Measurements from ENCODE around the gene CCSER2. TPM values are rescaled to one million over a fixed set of nuclear protein-coding genes. Genes with fewer than 3 reads are reported as not detected.

The CCSER2 gene
- total and polyA plus RNA-seq, 2 donors (not counting 1 experiment from before 2014, with no cell fraction given), result 6.0 to 45.9 TPM

GRCh38 chr10:84286695-84287094 lies 41.7 kb upstream of the CCSER2 start:
- no peak for DNase-seq

GRCh38 chr10:84288151-84288550 lies 40.2 kb upstream of the CCSER2 start:
- H3K27me3 ChIP-seq (replicated peaks in 1 of 4; ENCODE audit: control extremely low read depth in 1 of 4, control insufficient read depth in 3 of 4, insufficient read depth in 4 of 4, low read length in 3 of 4), result peaks cover 0 to 4% (median 0%) of the 10 kb centered on the region in 4 experiments
- no peak overlapping the region for H2AFZ ChIP-seq (ENCODE audit: insufficient read depth, low read depth, low read length, poor library complexity, severe bottlenecking)
- H3K4me3 Mint-ChIP-seq, result no peak overlapping the region
- no peak for DNase-seq
- ATAC-seq (ENCODE audit: low read depth), result no peak
- ChIA-PET CTCF (no interaction called here), POLR2A (no interaction called here)
- H3K79me2 ChIP-seq (ENCODE audit: control insufficient read depth, insufficient read depth, low read length), result no peaks in the 10 kb centered on the region
- no peaks in the 10 kb centered on the region for H3K4me1 ChIP-seq (ENCODE audit: control insufficient read depth in 2 of 2, insufficient read depth in 2 of 2, low read length in 2 of 2)
- H3K36me3 ChIP-seq (replicated peaks in 1 of 2; ENCODE audit: control extremely low read depth in 1 of 2, control insufficient read depth in 1 of 2, extremely low read depth in 1 of 2, insufficient read depth in 2 of 2, low read length in 1 of 2), result no peaks in the 10 kb centered on the region
- H3K27ac Mint-ChIP-seq, result no peak overlapping the region
- WGBS (ENCODE audit: insufficient coverage), result no CpG with 5 or more reads among the region's 1 CpG
- no peak overlapping the region for H3K4me3 ChIP-seq (ENCODE audit: control extremely low read depth in 1 of 5, extremely low read depth in 1 of 5, insufficient read depth in 1 of 5, low read depth in 2 of 5, low read length in 4 of 5)
- H3K4me1 Mint-ChIP-seq, result no peaks in the 10 kb centered on the region
- TF ChIP-seq EZH2 (IDR thresholded peaks at IDR 0.05; ENCODE audit: borderline replicate concordance, insufficient read depth, low read depth, low read length, poor library complexity, severe bottlenecking) (no peak), CTCF (IDR thresholded peaks at IDR 0.05) (no peak)
- no peak overlapping the region for H3K9ac ChIP-seq (ENCODE audit: low read length)
- H3K27ac ChIP-seq (ENCODE audit: low read length in 2 of 2), result no peak overlapping the region
- H3K4me2 ChIP-seq (replicated peaks; ENCODE audit: low read depth, low read length, poor library complexity, severe bottlenecking), result no peak overlapping the region
- no peaks in the 10 kb centered on the region for H3K9me3 Mint-ChIP-seq (ENCODE audit: insufficient read depth)
- H3K9me3 ChIP-seq (ENCODE audit: control extremely low read depth in 1 of 3, control insufficient read depth in 2 of 3, insufficient read depth in 1 of 3, low read length in 2 of 3), result peaks cover 0 to 1% (median 0%) of the 10 kb centered on the region in 3 donors
- H4K20me1 ChIP-seq (ENCODE audit: control insufficient read depth, insufficient read depth, low read length, poor library complexity, severe bottlenecking), result no peaks in the 10 kb centered on the region
- intact Hi-C loops (cut with micrococcal nuclease), result no loop called here
- H3K27me3 Mint-ChIP-seq, result peaks cover 11% of the 10 kb centered on the region

More at GRCh38 chr10:84286695-84287094, 41.7 kb upstream of the CCSER2 start:
- no peak for ATAC-seq (ENCODE audit: low read depth)
- intact Hi-C loops (cut with micrococcal nuclease), result no loop called here
- no peaks in the 10 kb centered on the region for H3K9me3 Mint-ChIP-seq (ENCODE audit: insufficient read depth)
- Histone ChIP-seq H3K36me3 (replicated peaks in 1 of 2; ENCODE audit: control extremely low read depth in 1 of 2, control insufficient read depth in 1 of 2, extremely low read depth in 1 of 2, insufficient read depth in 2 of 2, low read length in 1 of 2) (no peaks in the 10 kb centered on the region), H3K4me2 (replicated peaks; ENCODE audit: low read depth, low read length, poor library complexity, severe bottlenecking) (no peak overlapping the region), H4K20me1 (ENCODE audit: control insufficient read depth, insufficient read depth, low read length, poor library complexity, severe bottlenecking) (no peaks in the 10 kb centered on the region), H3K27ac (ENCODE audit: low read length in 2 of 2) (no peak overlapping the region), H3K27me3 (replicated peaks in 1 of 4; ENCODE audit: control extremely low read depth in 1 of 4, control insufficient read depth in 3 of 4, insufficient read depth in 4 of 4, low read length in 3 of 4) (peaks cover 0 to 4% (median 0%) of the 10 kb centered on the region in 4 experiments), H3K9ac (ENCODE audit: low read length) (no peak overlapping the region), H3K4me3 (ENCODE audit: control extremely low read depth in 1 of 5, extremely low read depth in 1 of 5, insufficient read depth in 1 of 5, low read depth in 2 of 5, low read length in 4 of 5) (no peak overlapping the region), H3K9me3 (ENCODE audit: control extremely low read depth in 1 of 3, control insufficient read depth in 2 of 3, insufficient read depth in 1 of 3, low read length in 2 of 3) (peaks cover 0 to 1% (median 0%) of the 10 kb centered on the region in 3 donors), H2AFZ (ENCODE audit: insufficient read depth, low read depth, low read length, poor library complexity, severe bottlenecking) (no peak overlapping the region), H3K79me2 (ENCODE audit: control insufficient read depth, insufficient read depth, low read length) (no peaks in the 10 kb centered on the region), H3K4me1 (ENCODE audit: control insufficient read depth in 2 of 2, insufficient read depth in 2 of 2, low read length in 2 of 2) (no peaks in the 10 kb centered on the region)
- POLR2A ChIA-PET, result no interaction called here
- peaks cover 11% of the 10 kb centered on the region for H3K27me3 Mint-ChIP-seq
- H3K4me1 Mint-ChIP-seq, result no peaks in the 10 kb centered on the region
- no peak for TF ChIP-seq CTCF (IDR thresholded peaks at IDR 0.05)
- no peak for TF ChIP-seq EZH2 (IDR thresholded peaks at IDR 0.05; ENCODE audit: borderline replicate concordance, insufficient read depth, low read depth, low read length, poor library complexity, severe bottlenecking)
- H3K27ac Mint-ChIP-seq, result no peak overlapping the region
- CTCF ChIA-PET, result no interaction called here
- no peak overlapping the region for H3K4me3 Mint-ChIP-seq
